Thyroid gland (tissue), 4 donors: Measurements from ENCODE around the gene SRSF3. TPM values are rescaled to one million over a fixed set of nuclear protein-coding genes. Genes with fewer than 3 reads are reported as not detected.

ENCODE experiments used
- DNase-seq, 2 donors: peaks; one replicate each; pipeline ENCODE4 v3.0.0-alpha.2; 2019
- H3K27ac ChIP-seq, 3 donors: fragments of 200-600 bp; sonication (generic); 1 replicate in 2 of 3; 2 replicates in 1 of 3; pipeline ENCODE4 v1.5.1; 2016 to 2019; ENCODE audit warnings: mild to moderate bottlenecking in 1 of 3, moderate library complexity in 1 of 3
- H3K27me3 ChIP-seq: fragments of 200-600 bp; sonication (generic); one replicate; pipeline ENCODE4 v1.5.1; 2019
- H3K36me3 ChIP-seq, 2 donors: fragments of 200-600 bp; sonication (generic); one replicate each; pipeline ENCODE4 v1.5.1; 2016 to 2019
- H3K4me1 ChIP-seq, 2 donors: fragments of 200-600 bp; sonication (generic); one replicate each; pipeline ENCODE4 v1.5.1; 2017 to 2019
- H3K4me3 ChIP-seq, 3 donors: fragments of 200-600 bp; sonication (generic); replicated peaks in 1 of 3; 1 replicate in 2 of 3; 2 replicates in 1 of 3; pipeline ENCODE4 v1.5.1; 2016; ENCODE audit warnings: mild to moderate bottlenecking in 1 of 3
- H3K9me3 ChIP-seq: fragments of 200-600 bp; sonication (generic); one replicate; pipeline ENCODE4 v1.5.1; 2017
- CTCF ChIP-seq, 6 experiments: fragments of 200-600 bp in 3 of 6; fragments of 450-650 bp in 3 of 6; sonication (generic) in 3 of 6; IDR thresholded peaks; one replicate each; pipeline ENCODE4 v1.5.1; 2016 to 2019; ENCODE audit warnings: antibody characterized with exemption in 6 of 6, mild to moderate bottlenecking in 2 of 6, inconsistent platforms in 1 of 6, moderate library complexity in 1 of 6
- POLR2A ChIP-seq, 2 donors: fragments of 450-650 bp; IDR thresholded peaks; one replicate each; pipeline ENCODE4 v1.6.1; 2017; ENCODE audit warnings: antibody characterized with exemption in 2 of 2, mild to moderate bottlenecking in 2 of 2, moderate library complexity in 1 of 2
- WGBS, 2 donors: methylation state at CpG; one replicate each; pipeline ENCODE4 v1.1.5; 2017; 5-methylcytosine and 5-hydroxymethylcytosine counted together
- intact Hi-C: fragments of 100-400 bp; cut with DNase I; formaldehyde crosslinking; loops from one replicate; pipeline ENCODE4 v1.15.1; 2023
- total RNA-seq, 4 donors: library from RNA; depleted of rRNA; stranded (reverse); fragments of >200 nt; gene quantifications; one replicate each; pipeline ENCODE4 v1.2.3, GENCODE V29; 2016

SRSF3 gene
- total RNA-seq, 4 donors from 2014 or later = 120 to 287 (median 144) TPM

- Histone ChIP-seq H3K9me3 (no peaks in the 10 kb centered on the region), H3K4me3 (no peak overlapping the region), H3K27ac (no peak overlapping the region), H3K4me1 (peaks cover 0 to 22% of the 10 kb centered on the region in 2 donors), H3K27me3 (no peaks in the 10 kb centered on the region), H3K36me3 (no peaks in the 10 kb centered on the region)
- intact Hi-C loops = no loop called here
- no peak for TF ChIP-seq CTCF (IDR thresholded peaks at IDR 0.05)
- no peak for TF ChIP-seq POLR2A (IDR thresholded peaks at IDR 0.05)
- no peak for DNase-seq
- WGBS, 2 donors = 83 to 86% methylated on average over 10 of the region's 10 CpGs
Observed at GRCh38 chr6:36618366-36619355, 24.5 kb downstream of the SRSF3 start.

- DNase-seq = no peak
- WGBS, 2 donors = 92 to 96% methylated on average over 7 of the region's 7 CpGs
- Histone ChIP-seq H3K27me3 (no peaks in the 10 kb centered on the region), H3K4me3 (no peak overlapping the region), H3K36me3 (no peaks in the 10 kb centered on the region), H3K27ac (no peak overlapping the region), H3K4me1 (peaks cover 9 to 41% of the 10 kb centered on the region in 2 donors), H3K9me3 (no peaks in the 10 kb centered on the region)
- no peak for TF ChIP-seq CTCF (IDR thresholded peaks at IDR 0.05)
- intact Hi-C loops = loop anchor here (5.0 to 10.0 kb wide), 2 partner anchors 103 to 136 kb away; no protein-coding TSS in a partner anchor
Observed at GRCh38 chr6:36621371-36621855, 27.3 kb downstream of the SRSF3 start.

- no peak for TF ChIP-seq CTCF (IDR thresholded peaks at IDR 0.05)
- TF ChIP-seq POLR2A (IDR thresholded peaks at IDR 0.05) = peak in 1 of 2 donors; percentile 9
- Histone ChIP-seq H3K4me1 (peaks cover 16 to 42% of the 10 kb centered on the region in 2 donors), H3K9me3 (no peaks in the 10 kb centered on the region), H3K36me3 (no peaks in the 10 kb centered on the region), H3K27ac (peak overlapping the region in 2 of 3 donors; percentile 39 to 63), H3K27me3 (no peaks in the 10 kb centered on the region), H3K4me3 (no peak overlapping the region)
- no peak for DNase-seq
- intact Hi-C loops = loop anchor here (5.0 to 10.0 kb wide), 2 partner anchors 102 to 134 kb away; no protein-coding TSS in a partner anchor
- WGBS, 2 donors = 48 to 51% methylated on average over 4 of the region's 4 CpGs
Observed at GRCh38 chr6:36622901-36623546, 28.9 kb downstream of the SRSF3 start.

- no peak overlapping the region for H3K4me3 ChIP-seq
- peak; percentile 85 to 91 for DNase-seq
- intact Hi-C loops = loop anchor here (5.0 to 10.0 kb wide), 2 partner anchors 101 to 133 kb away; no protein-coding TSS in a partner anchor
- H3K36me3 ChIP-seq = no peaks in the 10 kb centered on the region
- no peak for TF ChIP-seq POLR2A (IDR thresholded peaks at IDR 0.05)
- TF ChIP-seq CTCF (IDR thresholded peaks at IDR 0.05) = peak; percentile 73 to 92 (median 88)
- H3K27me3 ChIP-seq = no peaks in the 10 kb centered on the region
- WGBS, 2 donors = 55 to 56% methylated on average over 18 of the region's 18 CpGs
- peaks cover 22 to 48% of the 10 kb centered on the region in 2 donors for H3K4me1 ChIP-seq
- H3K9me3 ChIP-seq = no peaks in the 10 kb centered on the region
- H3K27ac ChIP-seq = peak overlapping the region in 1 of 3 donors; percentile 39
Observed at GRCh38 chr6:36623547-36624459, 29.6 kb downstream of the SRSF3 start.
